Keratinocyte (primary cell): ENCODE measurements around the gene CACNA1H. TPM values are rescaled to one million over a fixed set of nuclear protein-coding genes. Genes with fewer than 3 reads are reported as not detected.

Experiments
- DNase-seq: peaks from one replicate; pipeline ENCODE4 v3.0.0-alpha.2; 2011; ENCODE audit warnings: low read depth, missing footprints, low spot score
- FAIRE-seq: peaks from 2 replicates; lab custom pipeline; 2011; peaks lifted over from hg19 to GRCh38; lab: Jason Lieb, UNC
- H2AFZ ChIP-seq: 2 replicates; pipeline ENCODE4 v1.6.0; 2012; ENCODE audit warnings: low read length, control low read depth, inconsistent platforms; ENCODE audit not compliant: control insufficient read depth
- H3K27ac ChIP-seq: 2 replicates; pipeline ENCODE4 v1.5.1; 2011; ENCODE audit warnings: low read length; ENCODE audit not compliant: control insufficient read depth, insufficient read depth
- H3K27me3 ChIP-seq: 3 replicates; pipeline ENCODE4 v1.6.0; 2011; ENCODE audit warnings: low read length; ENCODE audit not compliant: control insufficient read depth, insufficient read depth; ENCODE audit errors: extremely low read depth
- H3K36me3 ChIP-seq, 2 experiments: 2 replicates in 1 of 2; 3 replicates in 1 of 2; pipeline ENCODE4 v1.5.1; 2011; ENCODE audit warnings: low read length in 2 of 2, mild to moderate bottlenecking in 1 of 2; ENCODE audit not compliant: control insufficient read depth in 2 of 2, insufficient read depth in 2 of 2; ENCODE audit errors: extremely low read depth in 1 of 2
- H3K4me1 ChIP-seq: 3 replicates; pipeline ENCODE4 v1.5.1; 2011; ENCODE audit warnings: low read length; ENCODE audit not compliant: control insufficient read depth, insufficient read depth; ENCODE audit errors: extremely low read depth
- H3K4me2 ChIP-seq: 3 replicates; pipeline ENCODE4 v1.6.0; 2011; ENCODE audit warnings: low read depth, low read length; ENCODE audit not compliant: control insufficient read depth, insufficient read depth; ENCODE audit errors: extremely low read depth
- H3K4me3 ChIP-seq, 3 experiments: fragments of 200-600 bp in 1 of 3; sonication (generic) in 1 of 3; 2 replicates in 2 of 3; 3 replicates in 1 of 3; pipeline ENCODE4 v1.5.1; 2011 to 2016; ENCODE audit warnings: low read length in 3 of 3, mild to moderate bottlenecking in 3 of 3, control low read depth in 2 of 3, inconsistent platforms in 1 of 3, low read depth in 1 of 3, mixed read lengths in 1 of 3, mixed run types in 1 of 3, moderate library complexity in 1 of 3; ENCODE audit not compliant: control insufficient read depth in 2 of 3, insufficient read depth in 2 of 3; ENCODE audit errors: extremely low read depth in 1 of 3
- H3K79me2 ChIP-seq: 2 replicates; pipeline ENCODE4 v1.6.0; 2012; ENCODE audit warnings: low read length; ENCODE audit not compliant: control insufficient read depth, insufficient read depth
- H3K9ac ChIP-seq: 3 replicates; pipeline ENCODE4 v1.6.0; 2011; ENCODE audit warnings: low read length; ENCODE audit not compliant: control insufficient read depth, insufficient read depth; ENCODE audit errors: extremely low read depth
- H3K9me1 ChIP-seq: 3 replicates; pipeline ENCODE4 v1.6.0; 2011; ENCODE audit warnings: low read length; ENCODE audit not compliant: control insufficient read depth, insufficient read depth; ENCODE audit errors: extremely low read depth
- H3K9me3 ChIP-seq: 2 replicates; pipeline ENCODE4 v1.5.1; 2012; ENCODE audit warnings: low read depth, low read length; ENCODE audit not compliant: control insufficient read depth
- H4K20me1 ChIP-seq: 3 replicates; pipeline ENCODE4 v1.6.0; 2011; ENCODE audit warnings: low read length; ENCODE audit not compliant: control insufficient read depth, insufficient read depth; ENCODE audit errors: extremely low read depth
- EZH2 ChIP-seq: IDR thresholded peaks from one replicate; pipeline ENCODE4 v1.6.1; 2012; ENCODE audit warnings: inconsistent platforms, mild to moderate bottlenecking, low read length, moderate library complexity
- dilution Hi-C: fragments of 300-500 bp; cut with MboI; formaldehyde crosslinking; loops from one replicate; pipeline ENCODE4 v1.7.0; 2020; ENCODE audit warnings: low sequenced_read_pairs; ENCODE audit not compliant: extremely low pct_ligation_motif_present
- polyA plus RNA-seq, 5 experiments: library from polyadenylated mRNA; depleted of rRNA in 3 of 5; stranded (reverse) in 3 of 5; stranded (forward) in 1 of 5; unstranded in 1 of 5; fragments of >200 nt; gene quantifications; 1 replicate in 1 of 5; 2 replicates in 3 of 5; 3 replicates in 1 of 5; pipeline versions ENCODE4 v1.2.1 to v1.2.3, GENCODE V29; 2011 to 2012; ENCODE audit warnings: missing spikeins in 2 of 5, low read depth in 1 of 5, low replicate concordance in 1 of 5
- TF ChIP-seq, protein P1 (sequence below), 3 experiments: IDR thresholded peaks in 1 of 3; conservative IDR thresholded peaks in 1 of 3; optimal IDR thresholded peaks in 1 of 3; 2 replicates in 2 of 3; 3 replicates in 1 of 3; pipeline versions ENCODE3 to v1.5.1; 2011; ENCODE audit warnings: low read length in 3 of 3, mild to moderate bottlenecking in 3 of 3, moderate library complexity in 2 of 3, control low read depth in 1 of 3, inconsistent platforms in 1 of 3; ENCODE audit not compliant: insufficient read depth in 2 of 3; ENCODE audit errors: extremely low read depth in 1 of 3

Gene CACNA1H
- polyA plus RNA-seq, 1 donor (not counting 4 experiments of a cell fraction or from before 2014, with no cell fraction given) = not detected

GRCh38 chr16:1162701-1163566 lies 10.0 kb downstream of the CACNA1H start:
- H3K9me3 ChIP-seq = no peaks in the 10 kb centered on the region
- H3K27me3 ChIP-seq = peaks cover 26% of the 10 kb centered on the region
- no peaks in the 10 kb centered on the region for H4K20me1 ChIP-seq
- H3K4me3 ChIP-seq = no peak overlapping the region
- no peaks in the 10 kb centered on the region for H3K9me1 ChIP-seq
- no peaks in the 10 kb centered on the region for H3K36me3 ChIP-seq
- no peak overlapping the region for H3K27ac ChIP-seq
- H3K4me2 ChIP-seq = no peak overlapping the region
- H2AFZ ChIP-seq = no peak overlapping the region
- FAIRE-seq (no peak), DNase-seq (no peak)
- dilution Hi-C loops = no loop called here
- H3K79me2 ChIP-seq = no peaks in the 10 kb centered on the region
- no peaks in the 10 kb centered on the region for H3K4me1 ChIP-seq
- no peak overlapping the region for H3K9ac ChIP-seq
- TF ChIP-seq, protein P1, sequence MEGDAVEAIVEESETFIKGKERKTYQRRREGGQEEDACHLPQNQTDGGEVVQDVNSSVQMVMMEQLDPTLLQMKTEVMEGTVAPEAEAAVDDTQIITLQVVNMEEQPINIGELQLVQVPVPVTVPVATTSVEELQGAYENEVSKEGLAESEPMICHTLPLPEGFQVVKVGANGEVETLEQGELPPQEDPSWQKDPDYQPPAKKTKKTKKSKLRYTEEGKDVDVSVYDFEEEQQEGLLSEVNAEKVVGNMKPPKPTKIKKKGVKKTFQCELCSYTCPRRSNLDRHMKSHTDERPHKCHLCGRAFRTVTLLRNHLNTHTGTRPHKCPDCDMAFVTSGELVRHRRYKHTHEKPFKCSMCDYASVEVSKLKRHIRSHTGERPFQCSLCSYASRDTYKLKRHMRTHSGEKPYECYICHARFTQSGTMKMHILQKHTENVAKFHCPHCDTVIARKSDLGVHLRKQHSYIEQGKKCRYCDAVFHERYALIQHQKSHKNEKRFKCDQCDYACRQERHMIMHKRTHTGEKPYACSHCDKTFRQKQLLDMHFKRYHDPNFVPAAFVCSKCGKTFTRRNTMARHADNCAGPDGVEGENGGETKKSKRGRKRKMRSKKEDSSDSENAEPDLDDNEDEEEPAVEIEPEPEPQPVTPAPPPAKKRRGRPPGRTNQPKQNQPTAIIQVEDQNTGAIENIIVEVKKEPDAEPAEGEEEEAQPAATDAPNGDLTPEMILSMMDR (optimal IDR thresholded peaks at IDR 0.05 in 1 of 3, IDR thresholded peaks at IDR 0.05 in 1 of 3, conservative IDR thresholded peaks at IDR 0.05 in 1 of 3; ENCODE audit: extremely low read depth in 1 of 3, insufficient read depth in 2 of 3, low read length in 3 of 3) = no peak
- no peak for TF ChIP-seq EZH2

GRCh38 chr16:1163567-1164055 lies 10.7 kb downstream of the CACNA1H start:
- FAIRE-seq (no peak), DNase-seq (no peak)
- Histone ChIP-seq H3K27ac (no peak overlapping the region), H3K36me3 (no peaks in the 10 kb centered on the region), H3K4me2 (no peak overlapping the region), H3K79me2 (no peaks in the 10 kb centered on the region), H3K4me1 (no peaks in the 10 kb centered on the region), H2AFZ (no peak overlapping the region), H3K27me3 (peaks cover 19% of the 10 kb centered on the region), H4K20me1 (no peaks in the 10 kb centered on the region), H3K9me1 (no peaks in the 10 kb centered on the region), H3K9me3 (no peaks in the 10 kb centered on the region), H3K4me3 (no peak overlapping the region), H3K9ac (no peak overlapping the region)
- dilution Hi-C loops = no loop called here
- no peak for TF ChIP-seq EZH2
- TF ChIP-seq, protein P1 (optimal IDR thresholded peaks at IDR 0.05 in 1 of 3, IDR thresholded peaks at IDR 0.05 in 1 of 3, conservative IDR thresholded peaks at IDR 0.05 in 1 of 3; ENCODE audit: extremely low read depth in 1 of 3, insufficient read depth in 2 of 3, low read length in 3 of 3) = no peak
